K562 (cell line): Measurements from ENCODE around the gene CMSS1.

Experiments
- CTCF ChIP-seq, 3 experiments: IDR thresholded peaks in 2 of 3; conservative IDR thresholded peaks in 1 of 3; 2 replicates each; pipeline ENCODE4 v1.5.1; 2011 to 2012; ENCODE audit warnings: low read length in 3 of 3, mild to moderate bottlenecking in 3 of 3, control low read depth in 2 of 3, improper control_type of control experiment in 1 of 3, inconsistent platforms in 1 of 3, low read depth in 1 of 3, mixed read lengths in 1 of 3, moderate library complexity in 1 of 3; ENCODE audit not compliant: insufficient read depth in 2 of 3
- EZH2 ChIP-seq: IDR thresholded peaks from 2 replicates; pipeline ENCODE4 v1.6.1; 2012; ENCODE audit warnings: low read depth, mild to moderate bottlenecking, inconsistent platforms, low read length, borderline replicate concordance
- KLF1 ChIP-seq: fragments of 450-650 bp; IDR thresholded peaks from 2 replicates; pipeline ENCODE4 v1.6.1; 2016; ENCODE audit warnings: missing genetic modification characterization, missing compliant biosample characterization
- MYC ChIP-seq, 2 experiments: fragments of 250-450 bp in 1 of 2; sonication (Bioruptor Pico) in 1 of 2; IDR thresholded peaks; 2 replicates each; pipeline versions ENCODE4 v1.5.1 to v1.6.1; 2012 to 2021; ENCODE audit warnings: low read depth in 2 of 2, borderline replicate concordance in 1 of 2, improper control_type of control experiment in 1 of 2, low read length in 1 of 2, mild to moderate bottlenecking in 1 of 2, moderate library complexity in 1 of 2
- RERE ChIP-seq: sonication (generic); formaldehyde crosslinking; IDR thresholded peaks from 2 replicates; pipeline ENCODE4 v1.8.0; 2023; ENCODE audit warnings: missing genetic modification reagents, mild to moderate bottlenecking, borderline replicate concordance
- THRA ChIP-seq: fragments of 450-650 bp; IDR thresholded peaks from 2 replicates; pipeline ENCODE4 v1.6.1; 2017; ENCODE audit warnings: mild to moderate bottlenecking, moderate library complexity
- U2AF1 ChIP-seq: fragments of 200-400 bp; formaldehyde crosslinking; optimal IDR thresholded peaks from 2 replicates; pipeline ENCODE3; 2017; ENCODE audit warnings: mild to moderate bottlenecking, low read depth, low read length, moderate library complexity
- ZFX ChIP-seq: sonication (generic); formaldehyde crosslinking; IDR thresholded peaks from 2 replicates; pipeline ENCODE4 v1.8.0; 2022; ENCODE audit warnings: mild to moderate bottlenecking, missing genetic modification reagents, moderate library complexity
- ZNF23 ChIP-seq: fragments of 250-450 bp; sonication (Bioruptor Pico); IDR thresholded peaks from 2 replicates; pipeline ENCODE4 v1.4.0; 2020; ENCODE audit warnings: mild to moderate bottlenecking

DNA sequence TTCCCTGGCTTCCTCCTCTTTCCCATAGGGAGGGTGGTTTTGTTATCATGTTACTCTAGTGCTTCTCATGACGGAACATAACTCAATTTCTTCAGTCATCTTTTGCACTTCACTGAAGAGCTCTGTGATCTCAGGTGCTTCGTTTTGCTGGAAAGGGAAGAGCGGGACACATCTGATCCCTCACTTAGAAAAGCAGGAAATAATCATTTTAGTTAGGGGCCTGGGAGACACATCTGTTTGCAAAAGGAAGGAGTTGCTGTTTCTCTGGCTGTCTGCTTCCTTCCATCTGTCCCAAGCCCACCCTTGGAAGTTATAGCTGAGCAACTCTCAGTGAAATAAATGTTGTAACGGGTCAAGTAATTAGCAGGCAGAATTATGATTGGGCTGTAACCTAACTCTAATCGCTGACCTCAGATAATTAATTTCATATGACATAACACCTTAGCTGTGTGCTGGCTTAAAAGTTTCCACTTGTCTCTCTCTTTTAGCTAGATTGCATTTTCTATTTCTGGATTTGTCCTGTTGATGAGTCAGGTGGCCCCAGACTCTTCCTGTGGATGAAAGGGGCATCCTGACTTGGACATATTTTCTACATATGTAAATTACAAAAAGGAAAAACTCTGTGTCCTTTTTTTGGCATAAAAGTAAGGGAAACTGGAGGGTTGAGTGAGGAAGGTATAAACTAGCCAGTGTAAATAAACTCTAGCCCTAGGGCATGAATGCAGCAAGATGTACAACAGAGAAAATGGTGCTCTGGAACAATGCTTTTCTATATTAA is 307.7 kb downstream of the CMSS1 start:
- no peak for TF ChIP-seq MYC (IDR thresholded peaks at IDR 0.05; ENCODE audit: low read depth, low read length)
- TF ChIP-seq MYC (CRISPR knock-in tag; IDR thresholded peaks at IDR 0.05; ENCODE audit: borderline replicate concordance, low read depth), result no peak
- TF ChIP-seq ZFX (CRISPR knock-in tag), result no peak
- TF ChIP-seq CTCF (IDR thresholded peaks at IDR 0.05 in 2 of 3, conservative IDR thresholded peaks at IDR 0.05 in 1 of 3; ENCODE audit: insufficient read depth in 2 of 3, low read depth in 1 of 3, low read length in 3 of 3), result no peak
- TF ChIP-seq KLF1 (tag), result no peak
- TF ChIP-seq RERE, result no peak
- TF ChIP-seq EZH2, result no peak
- no peak for TF ChIP-seq U2AF1
- TF ChIP-seq THRA, result no peak
- TF ChIP-seq ZNF23 (CRISPR knock-in tag), result no peak
